ENCODE measurements around the gene DGKE.

DGKE gene

GRCh38 chr17:56908001-56908542 is 74.1 kb downstream of the DGKE start:
- no peaks in the 10 kb centered on the region; the same call in 1 of the 2 replicates for H3K4me1 ChIP-seq (ENCODE audit: control insufficient read depth, insufficient read depth, low read length)
- ChIA-PET POLR2A (no interaction called here), CTCF (no interaction called here)
- H3K36me3 ChIP-seq (ENCODE audit: control insufficient read depth in 2 of 2, insufficient read depth in 1 of 2, low read length in 2 of 2): peaks cover 25 to 77% of the 10 kb centered on the region in 2 experiments
- no peak overlapping the region for H3K27ac ChIP-seq (ENCODE audit: extremely low read depth, low read depth, low read length)
- no peaks in the 10 kb centered on the region for H3K9me3 ChIP-seq (ENCODE audit: control insufficient read depth, insufficient read depth, low read depth, low read length)
- no peak overlapping the region for H3K4me3 ChIP-seq (ENCODE audit: low read depth, low read length)
- TF ChIP-seq TRIM28 (IDR thresholded peaks at IDR 0.05; ENCODE audit: borderline replicate concordance, low read length): no peak
- no peak for TF ChIP-seq ZNF529 (tag by site-specific recombination; IDR thresholded peaks at IDR 0.05; ENCODE audit: insufficient replicate concordance)
- TF ChIP-seq ZNF623 (tag by site-specific recombination; IDR thresholded peaks at IDR 0.05): no peak
- TF ChIP-seq ZFP69B (tag by site-specific recombination; IDR thresholded peaks at IDR 0.05): no peak
- no peak for TF ChIP-seq ZNF266 (tag by site-specific recombination; IDR thresholded peaks at IDR 0.05; ENCODE audit: low read depth)
- no peak for TF ChIP-seq PBX3 (CRISPR knock-in tag; IDR thresholded peaks at IDR 0.05)
- no peak for TF ChIP-seq INSM2 (tag by site-specific recombination; IDR thresholded peaks at IDR 0.05)
- TF ChIP-seq ZNF350 (tag by site-specific recombination; IDR thresholded peaks at IDR 0.05): no peak
- TF ChIP-seq ZNF248 (tag by site-specific recombination; IDR thresholded peaks at IDR 0.05): no peak
- TF ChIP-seq ZNF473 (tag by site-specific recombination; IDR thresholded peaks at IDR 0.05): no peak
- no peak for TF ChIP-seq ZNF324 (tag by site-specific recombination; IDR thresholded peaks at IDR 0.05)
- TF ChIP-seq ZNF596 (tag by site-specific recombination; IDR thresholded peaks at IDR 0.05): no peak
- TF ChIP-seq SCRT2 (tag by site-specific recombination; IDR thresholded peaks at IDR 0.05): no peak
- TF ChIP-seq ZNF132 (tag by site-specific recombination; IDR thresholded peaks at IDR 0.05; ENCODE audit: borderline replicate concordance): no peak
- no peak for TF ChIP-seq KLF16 (tag by site-specific recombination; IDR thresholded peaks at IDR 0.05)

- TF ChIP-seq TRIM28 (IDR thresholded peaks at IDR 0.05; ENCODE audit: borderline replicate concordance, low read length): no peak
- no peak for TF ChIP-seq ZNF157 (tag by site-specific recombination; IDR thresholded peaks at IDR 0.05)
- no peak for TF ChIP-seq ZNF560 (tag by site-specific recombination; IDR thresholded peaks at IDR 0.05; ENCODE audit: borderline replicate concordance)
- TF ChIP-seq HOXA7 (CRISPR knock-in tag; IDR thresholded peaks at IDR 0.05; ENCODE audit: borderline replicate concordance): no peak
- TF ChIP-seq ZNF701 (tag by site-specific recombination; IDR thresholded peaks at IDR 0.05): no peak
- Histone ChIP-seq H3K9me3 (ENCODE audit: control insufficient read depth, insufficient read depth, low read depth, low read length) (no peaks in the 10 kb centered on the region), H3K4me3 (ENCODE audit: low read depth, low read length) (no peak overlapping the region), H3K36me3 (ENCODE audit: control insufficient read depth in 2 of 2, insufficient read depth in 1 of 2, low read length in 2 of 2) (peaks cover 19 to 58% of the 10 kb centered on the region in 2 experiments; a peak in 2 of 3 replicates), H3K4me1 (ENCODE audit: control insufficient read depth, insufficient read depth, low read length) (peaks cover 4% of the 10 kb centered on the region), H3K27ac (ENCODE audit: extremely low read depth, low read depth, low read length) (no peak overlapping the region)
- ChIA-PET POLR2A (interaction anchor here (1.1 kb wide), 1 partner anchor 8 kb away, joined by 3 read pairs; no protein-coding TSS in a partner anchor), CTCF (interaction anchor here (0.6 to 0.7 kb wide), 2 partner anchors 247 to 379 kb away, joined by 3 read pairs; no protein-coding TSS in a partner anchor)
Measured at GRCh38 chr17:56909742-56910508, 76.0 kb downstream of the DGKE start.

All from HEK293 (cell line).